Measurements from ENCODE around the gene MEX3D.

The MEX3D gene

DNA sequence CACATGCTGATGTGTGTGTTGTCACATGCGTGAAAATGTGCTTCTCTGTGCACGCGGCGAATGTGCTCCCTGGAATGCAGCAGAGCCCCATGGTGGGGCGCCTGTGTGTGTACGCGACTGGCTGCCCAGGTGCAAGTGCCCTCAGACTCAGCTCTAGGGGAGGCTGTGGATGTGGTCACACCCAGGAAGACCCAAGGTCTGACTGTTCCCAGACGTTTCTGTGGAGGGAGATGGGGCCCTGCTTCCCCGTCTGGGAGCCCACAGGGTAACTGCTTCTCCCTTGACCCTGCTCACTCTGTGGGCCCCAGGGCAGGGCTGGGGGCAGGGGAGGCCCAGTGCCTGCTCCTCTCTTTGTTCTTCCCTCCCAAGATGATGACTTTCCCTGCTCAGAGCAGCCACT is 45.0 kb upstream of the MEX3D start:
- TF ChIP-seq RAD21 (IDR thresholded peaks at IDR 0.05; ENCODE audit: low read depth) (no peak), CEBPB (IDR thresholded peaks at IDR 0.05) (no peak), FOXM1 (IDR thresholded peaks at IDR 0.05; ENCODE audit: borderline replicate concordance, low read depth) (no peak), CREB1 (IDR thresholded peaks at IDR 0.05; ENCODE audit: low read depth) (no peak), TCF12 (IDR thresholded peaks at IDR 0.05; ENCODE audit: low read depth) (no peak), YY1 (IDR thresholded peaks at IDR 0.05; ENCODE audit: low read depth) (no peak), MAX (IDR thresholded peaks at IDR 0.05) (no peak)

GRCh38 chr19:1612114-1613086 is 44.3 kb upstream of the MEX3D start:
- TF ChIP-seq ZBTB7A (IDR thresholded peaks at IDR 0.05; ENCODE audit: low read depth) (no peak), USF1 (IDR thresholded peaks at IDR 0.05) (no peak), YY1 (IDR thresholded peaks at IDR 0.05; ENCODE audit: low read depth) (no peak), FOXM1 (IDR thresholded peaks at IDR 0.05; ENCODE audit: borderline replicate concordance, low read depth) (no peak), NFIC (IDR thresholded peaks at IDR 0.05) (no peak), MAX (IDR thresholded peaks at IDR 0.05) (no peak), TEAD4 (IDR thresholded peaks at IDR 0.05) (no peak), CEBPB (IDR thresholded peaks at IDR 0.05) (no peak)

- TF ChIP-seq EP300 (IDR thresholded peaks at IDR 0.05; ENCODE audit: borderline replicate concordance) = no peak
Measured at GRCh38 chr19:1611353-1611752, 43.2 kb upstream of the MEX3D start.

DNA sequence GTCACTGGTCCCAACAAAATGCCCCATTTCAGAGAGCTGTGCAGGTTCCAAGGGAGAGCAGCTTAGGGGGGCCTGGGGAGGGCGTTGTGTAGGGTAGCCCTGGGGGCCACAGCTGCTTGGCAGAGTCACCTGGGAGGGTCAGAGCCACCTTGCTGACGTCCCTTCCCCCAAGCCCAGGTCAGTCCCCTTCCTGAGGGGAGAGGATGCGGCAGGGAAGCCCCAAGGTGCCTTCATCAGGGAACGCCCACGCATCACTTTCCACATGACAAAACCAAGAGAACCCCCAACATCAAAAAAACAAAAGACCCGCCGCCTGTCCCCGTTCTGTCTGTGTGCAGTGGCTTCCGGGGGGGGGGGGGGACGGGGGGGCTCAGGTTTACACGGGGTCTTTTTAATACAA is 42.5 kb upstream of the MEX3D start:
- TF ChIP-seq NFIC (IDR thresholded peaks at IDR 0.05) (no peak), CEBPB (IDR thresholded peaks at IDR 0.05) (no peak), EP300 (IDR thresholded peaks at IDR 0.05; ENCODE audit: borderline replicate concordance) (no peak), EGR1 (IDR thresholded peaks at IDR 0.05) (no peak), RAD21 (IDR thresholded peaks at IDR 0.05; ENCODE audit: low read depth) (no peak), MAX (IDR thresholded peaks at IDR 0.05) (no peak), YY1 (IDR thresholded peaks at IDR 0.05; ENCODE audit: low read depth) (no peak)

DNA sequence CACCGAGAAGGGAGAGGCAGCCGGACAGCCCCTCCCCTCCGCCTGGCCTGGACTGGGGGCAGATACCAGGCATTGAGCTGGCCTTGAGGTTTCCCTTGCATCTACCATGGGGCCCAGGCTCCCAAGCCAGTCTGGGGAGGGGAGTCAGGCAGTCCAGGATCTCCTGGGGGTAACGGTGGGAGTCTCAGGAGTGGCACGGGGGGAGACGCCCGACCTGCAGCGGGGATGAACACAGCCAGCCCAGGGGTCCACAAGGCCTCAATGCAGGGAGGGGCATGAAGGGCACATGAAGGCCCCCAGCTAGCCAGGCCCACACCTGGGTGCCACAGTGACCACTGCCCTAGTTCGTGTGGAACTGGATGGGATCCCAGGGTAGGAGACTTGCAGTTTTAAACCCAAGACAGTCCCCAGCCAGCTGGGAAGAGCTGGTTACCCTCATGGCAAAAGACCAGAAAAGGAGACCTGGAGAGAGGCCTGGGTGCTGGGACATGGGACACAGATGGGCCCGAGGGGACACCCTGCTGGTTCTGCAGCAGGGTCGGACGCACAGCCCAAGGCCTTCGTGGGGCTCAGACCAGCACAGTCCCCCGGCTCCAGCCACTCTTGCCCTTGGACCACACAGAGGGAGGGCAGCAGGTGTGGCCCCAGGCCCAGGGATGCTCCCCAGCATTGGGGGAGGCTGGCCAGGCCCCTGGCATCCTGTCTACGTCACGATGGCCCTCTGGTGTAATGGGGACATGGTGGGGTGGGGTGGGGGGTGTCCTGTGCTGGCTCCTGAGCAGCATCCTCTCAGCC is 41.8 kb upstream of the MEX3D start:
- TF ChIP-seq USF1 (IDR thresholded peaks at IDR 0.05) (no peak), NFIC (IDR thresholded peaks at IDR 0.05) (no peak), ZBTB7A (IDR thresholded peaks at IDR 0.05; ENCODE audit: low read depth) (no peak), EP300 (IDR thresholded peaks at IDR 0.05; ENCODE audit: borderline replicate concordance) (no peak), TAF1 (IDR thresholded peaks at IDR 0.05; ENCODE audit: low read depth) (no peak), FOXM1 (IDR thresholded peaks at IDR 0.05; ENCODE audit: borderline replicate concordance, low read depth) (no peak), MAX (IDR thresholded peaks at IDR 0.05) (no peak), RAD21 (IDR thresholded peaks at IDR 0.05; ENCODE audit: low read depth) (no peak), TEAD4 (IDR thresholded peaks at IDR 0.05) (no peak), EGR1 (IDR thresholded peaks at IDR 0.05) (no peak), CREB1 (IDR thresholded peaks at IDR 0.05; ENCODE audit: low read depth) (no peak), YY1 (IDR thresholded peaks at IDR 0.05; ENCODE audit: low read depth) (no peak), TCF12 (IDR thresholded peaks at IDR 0.05; ENCODE audit: low read depth) (no peak), CEBPB (IDR thresholded peaks at IDR 0.05) (no peak)
- TF ChIP-seq, protein P1, sequence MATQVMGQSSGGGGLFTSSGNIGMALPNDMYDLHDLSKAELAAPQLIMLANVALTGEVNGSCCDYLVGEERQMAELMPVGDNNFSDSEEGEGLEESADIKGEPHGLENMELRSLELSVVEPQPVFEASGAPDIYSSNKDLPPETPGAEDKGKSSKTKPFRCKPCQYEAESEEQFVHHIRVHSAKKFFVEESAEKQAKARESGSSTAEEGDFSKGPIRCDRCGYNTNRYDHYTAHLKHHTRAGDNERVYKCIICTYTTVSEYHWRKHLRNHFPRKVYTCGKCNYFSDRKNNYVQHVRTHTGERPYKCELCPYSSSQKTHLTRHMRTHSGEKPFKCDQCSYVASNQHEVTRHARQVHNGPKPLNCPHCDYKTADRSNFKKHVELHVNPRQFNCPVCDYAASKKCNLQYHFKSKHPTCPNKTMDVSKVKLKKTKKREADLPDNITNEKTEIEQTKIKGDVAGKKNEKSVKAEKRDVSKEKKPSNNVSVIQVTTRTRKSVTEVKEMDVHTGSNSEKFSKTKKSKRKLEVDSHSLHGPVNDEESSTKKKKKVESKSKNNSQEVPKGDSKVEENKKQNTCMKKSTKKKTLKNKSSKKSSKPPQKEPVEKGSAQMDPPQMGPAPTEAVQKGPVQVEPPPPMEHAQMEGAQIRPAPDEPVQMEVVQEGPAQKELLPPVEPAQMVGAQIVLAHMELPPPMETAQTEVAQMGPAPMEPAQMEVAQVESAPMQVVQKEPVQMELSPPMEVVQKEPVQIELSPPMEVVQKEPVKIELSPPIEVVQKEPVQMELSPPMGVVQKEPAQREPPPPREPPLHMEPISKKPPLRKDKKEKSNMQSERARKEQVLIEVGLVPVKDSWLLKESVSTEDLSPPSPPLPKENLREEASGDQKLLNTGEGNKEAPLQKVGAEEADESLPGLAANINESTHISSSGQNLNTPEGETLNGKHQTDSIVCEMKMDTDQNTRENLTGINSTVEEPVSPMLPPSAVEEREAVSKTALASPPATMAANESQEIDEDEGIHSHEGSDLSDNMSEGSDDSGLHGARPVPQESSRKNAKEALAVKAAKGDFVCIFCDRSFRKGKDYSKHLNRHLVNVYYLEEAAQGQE (IDR thresholded peaks at IDR 0.05; ENCODE audit: low read depth) = no peak

- no peak for TF ChIP-seq EGR1 (IDR thresholded peaks at IDR 0.05)
- no peak for TF ChIP-seq USF1 (IDR thresholded peaks at IDR 0.05)
- TF ChIP-seq, protein P1 (IDR thresholded peaks at IDR 0.05; ENCODE audit: low read depth) = no peak
- TF ChIP-seq MAX (IDR thresholded peaks at IDR 0.05) = no peak
- TF ChIP-seq RAD21 (IDR thresholded peaks at IDR 0.05; ENCODE audit: low read depth) = no peak
- TF ChIP-seq YY1 (IDR thresholded peaks at IDR 0.05; ENCODE audit: low read depth) = no peak
- TF ChIP-seq TEAD4 (IDR thresholded peaks at IDR 0.05) = no peak
- no peak for TF ChIP-seq CEBPB (IDR thresholded peaks at IDR 0.05)
- no peak for TF ChIP-seq EP300 (IDR thresholded peaks at IDR 0.05; ENCODE audit: borderline replicate concordance)
- no peak for TF ChIP-seq TAF1 (IDR thresholded peaks at IDR 0.05; ENCODE audit: low read depth)
- TF ChIP-seq TCF12 (IDR thresholded peaks at IDR 0.05; ENCODE audit: low read depth) = no peak
- no peak for TF ChIP-seq FOXM1 (IDR thresholded peaks at IDR 0.05; ENCODE audit: borderline replicate concordance, low read depth)
- TF ChIP-seq ZBTB7A (IDR thresholded peaks at IDR 0.05; ENCODE audit: low read depth) = no peak
- TF ChIP-seq CREB1 (IDR thresholded peaks at IDR 0.05; ENCODE audit: low read depth) = no peak
- no peak for TF ChIP-seq NFIC (IDR thresholded peaks at IDR 0.05)
Measured at GRCh38 chr19:1609103-1609396, 40.9 kb upstream of the MEX3D start.

All from Ishikawa (cell line).